Breast epithelium (tissue), 3 donors: ENCODE measurements around the gene GTPBP1.

Source experiments
- POLR2A ChIP-seq: fragments of 450-650 bp; IDR thresholded peaks from one replicate; pipeline ENCODE4 v1.6.1; 2016; ENCODE audit warnings: antibody characterized with exemption, mild to moderate bottlenecking, moderate library complexity
- POLR2AphosphoS5 ChIP-seq, 3 donors: sonication (generic); formaldehyde crosslinking; IDR thresholded peaks; one replicate each; pipeline ENCODE4 v1.6.1; 2017; ENCODE audit warnings: antibody characterized with exemption in 3 of 3

DNA sequence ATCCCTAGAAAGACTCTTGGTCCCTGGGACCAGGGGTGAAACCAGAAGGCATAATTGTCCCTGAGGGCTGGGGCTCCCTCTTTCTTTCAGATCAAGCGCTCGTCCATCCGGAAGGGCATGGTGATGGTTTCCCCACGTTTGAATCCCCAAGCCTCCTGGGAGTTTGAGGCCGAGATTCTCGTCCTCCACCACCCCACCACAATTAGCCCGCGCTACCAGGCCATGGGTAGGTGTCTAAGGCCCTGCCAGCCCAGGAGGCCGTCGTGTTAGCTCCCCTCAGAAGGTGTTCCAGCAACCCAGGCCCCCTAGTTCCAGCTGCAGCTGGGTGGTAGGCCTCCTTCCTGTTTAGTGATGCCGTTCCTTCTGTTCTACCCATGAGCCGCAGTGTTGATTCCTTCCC, 21.4 kb downstream of the GTPBP1 start:
- TF ChIP-seq POLR2AphosphoS5 (IDR thresholded peaks at IDR 0.05) (no peak), POLR2A (no peak)
